ENCODE results near the gene HBM. TPM values are rescaled to one million over a fixed set of nuclear protein-coding genes. Genes with fewer than 3 reads are reported as not detected.
"Not testable (repeated sequence)": the region's sequence is repeated elsewhere in the genome, so short reads cannot be mapped to it uniquely, and the experiment has no call there.

Gene HBM
- total RNA-seq, 2 donors from 2014 or later, result not detected

DNA sequence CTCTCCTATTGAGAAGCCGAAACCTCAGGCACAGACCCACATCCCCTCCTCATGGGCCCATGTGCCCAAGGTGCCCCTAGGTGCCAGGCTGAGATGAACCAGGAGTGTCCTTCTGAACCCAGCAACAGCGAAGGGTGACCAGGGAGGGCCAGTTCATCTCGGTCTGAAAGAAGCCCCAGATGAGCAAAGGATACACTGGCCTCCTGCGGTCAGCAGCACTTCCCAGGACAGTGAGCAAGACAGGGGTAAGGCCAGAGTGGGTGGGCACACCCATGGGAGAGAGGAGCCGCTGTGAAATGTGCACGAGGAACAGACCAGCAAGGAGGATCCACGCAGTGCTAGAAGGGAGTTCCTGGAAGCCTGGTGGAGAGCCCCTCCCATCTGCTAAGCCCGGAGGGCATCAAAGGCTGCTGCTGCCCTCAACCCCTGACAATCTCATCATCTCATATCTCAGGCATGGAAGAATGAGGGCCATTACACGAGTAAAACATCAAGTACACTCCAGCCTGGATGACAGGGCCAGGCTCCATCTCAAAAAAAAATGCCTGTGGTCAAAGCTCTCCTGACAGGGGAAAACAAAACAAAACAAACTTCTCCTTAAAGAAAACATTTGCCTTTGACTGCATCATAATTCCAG lies 16.6 kb upstream of the HBM start:
- H3K9ac ChIP-seq (ENCODE audit: extremely low read depth, low read length, poor library complexity, severe bottlenecking), result no peak overlapping the region
- 63 to 74% methylated on average over 8 to 9 of the region's 9 CpGs for WGBS, 2 experiments (ENCODE audit: insufficient coverage in 1 of 2, insufficient read length in 1 of 2)
- H3K27ac Mint-ChIP-seq, result no peak overlapping the region
- no peak overlapping the region for H3K4me3 Mint-ChIP-seq
- H3K27ac ChIP-seq (ENCODE audit: low read depth, low read length), result no peak overlapping the region
- H3K4me1 ChIP-seq (ENCODE audit: control insufficient read depth, insufficient read depth, low read length), result no peaks in the 10 kb centered on the region
- no peaks in the 10 kb centered on the region for H3K36me3 Mint-ChIP-seq (ENCODE audit: low read depth)
- H3K27me3 Mint-ChIP-seq (ENCODE audit: insufficient read depth), result peaks cover 49% of the 10 kb centered on the region
- DNase-seq, result no peak
- no peaks in the 10 kb centered on the region for H3K4me1 Mint-ChIP-seq
- peaks cover 43% of the 10 kb centered on the region for H3K27me3 ChIP-seq (ENCODE audit: control insufficient read depth, insufficient read depth, low read length, poor library complexity, severe bottlenecking)
- H3K36me3 ChIP-seq (ENCODE audit: control insufficient read depth, insufficient read depth, low read length), result no peaks in the 10 kb centered on the region
- no peaks in the 10 kb centered on the region for H3K9me3 ChIP-seq (ENCODE audit: control insufficient read depth, low read length)
- H3K9me3 Mint-ChIP-seq, result no peaks in the 10 kb centered on the region
- H3K4me3 ChIP-seq (ENCODE audit: low read length), result no peak overlapping the region
- TF ChIP-seq, protein P1, sequence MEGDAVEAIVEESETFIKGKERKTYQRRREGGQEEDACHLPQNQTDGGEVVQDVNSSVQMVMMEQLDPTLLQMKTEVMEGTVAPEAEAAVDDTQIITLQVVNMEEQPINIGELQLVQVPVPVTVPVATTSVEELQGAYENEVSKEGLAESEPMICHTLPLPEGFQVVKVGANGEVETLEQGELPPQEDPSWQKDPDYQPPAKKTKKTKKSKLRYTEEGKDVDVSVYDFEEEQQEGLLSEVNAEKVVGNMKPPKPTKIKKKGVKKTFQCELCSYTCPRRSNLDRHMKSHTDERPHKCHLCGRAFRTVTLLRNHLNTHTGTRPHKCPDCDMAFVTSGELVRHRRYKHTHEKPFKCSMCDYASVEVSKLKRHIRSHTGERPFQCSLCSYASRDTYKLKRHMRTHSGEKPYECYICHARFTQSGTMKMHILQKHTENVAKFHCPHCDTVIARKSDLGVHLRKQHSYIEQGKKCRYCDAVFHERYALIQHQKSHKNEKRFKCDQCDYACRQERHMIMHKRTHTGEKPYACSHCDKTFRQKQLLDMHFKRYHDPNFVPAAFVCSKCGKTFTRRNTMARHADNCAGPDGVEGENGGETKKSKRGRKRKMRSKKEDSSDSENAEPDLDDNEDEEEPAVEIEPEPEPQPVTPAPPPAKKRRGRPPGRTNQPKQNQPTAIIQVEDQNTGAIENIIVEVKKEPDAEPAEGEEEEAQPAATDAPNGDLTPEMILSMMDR (conservative IDR thresholded peaks at IDR 0.05), result no peak

DNA sequence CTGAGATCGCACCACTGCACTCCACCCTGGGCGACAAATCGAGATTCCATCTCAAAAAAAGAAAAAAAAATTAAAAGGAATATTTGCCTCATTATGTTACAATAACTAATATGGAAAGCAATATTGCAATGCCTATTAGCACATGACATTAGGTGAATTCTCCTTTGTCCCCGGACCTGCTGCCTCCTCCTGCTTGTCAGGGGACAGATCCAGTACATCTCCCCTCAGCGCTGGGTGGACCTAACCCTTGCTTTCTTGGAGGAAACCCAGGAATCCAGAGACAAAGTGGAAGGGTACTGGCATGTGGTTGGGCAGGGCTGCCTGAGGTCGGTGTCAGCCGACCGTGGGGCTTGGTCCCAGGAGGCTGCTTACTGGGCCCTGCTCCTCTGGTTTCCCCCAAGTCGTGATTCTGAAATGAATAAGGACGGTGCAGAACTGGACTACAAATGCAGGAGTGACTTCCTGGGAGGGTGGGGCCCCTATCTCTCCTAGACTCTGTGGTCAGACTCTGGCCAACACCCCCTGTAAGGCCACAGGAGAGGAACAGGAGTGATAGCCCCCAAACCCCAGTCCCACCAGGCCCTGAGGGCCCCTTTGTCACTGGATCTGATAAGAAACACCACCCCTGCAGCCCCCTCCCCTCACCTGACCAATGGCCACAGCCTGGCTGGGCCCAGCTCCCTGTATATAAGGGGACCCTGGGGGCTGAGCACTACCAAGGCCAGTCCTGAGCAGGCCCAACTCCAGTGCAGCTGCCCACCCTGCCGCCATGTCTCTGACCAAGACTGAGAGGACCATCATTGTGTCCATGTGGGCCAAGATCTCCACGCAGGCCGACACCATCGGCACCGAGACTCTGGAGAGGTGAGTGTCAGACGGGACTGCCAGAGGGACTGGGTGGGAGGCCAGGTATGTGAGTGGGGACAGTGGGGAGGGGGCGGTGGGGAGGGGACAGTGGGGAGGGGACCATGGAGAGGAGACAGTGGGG lies 13.3 kb upstream of the HBM start, which contains the start of gene HBZ:
TSS of gene HBZ (plus strand) at position 504 of the 988 bp plus-strand sequence. CDS start at position 770, 266 bp downstream.
- Histone ChIP-seq H3K27ac (ENCODE audit: low read depth, low read length) (no peak within 1 kb of the TSS), H3K9me3 (ENCODE audit: control insufficient read depth, low read length) (no peaks in the 10 kb centered on the region), H3K36me3 (ENCODE audit: control insufficient read depth, insufficient read depth, low read length) (no peaks in the 10 kb centered on the region), H3K27me3 (ENCODE audit: control insufficient read depth, insufficient read depth, low read length, poor library complexity, severe bottlenecking) (peaks cover 76% of the 10 kb centered on the region), H3K4me1 (ENCODE audit: control insufficient read depth, insufficient read depth, low read length) (no peaks in the 10 kb centered on the region), H3K9ac (ENCODE audit: extremely low read depth, low read length, poor library complexity, severe bottlenecking) (no peak within 1 kb of the TSS), H3K4me3 (ENCODE audit: low read length) (no peak within 1 kb of the TSS)
- DNase-seq, result no peak
- H3K4me1 Mint-ChIP-seq, result peaks cover 5% of the 10 kb centered on the region
- TF ChIP-seq, protein P1 (conservative IDR thresholded peaks at IDR 0.05), result no peak
- no peaks in the 10 kb centered on the region for H3K36me3 Mint-ChIP-seq (ENCODE audit: low read depth)
- no peak within 1 kb of the TSS for H3K27ac Mint-ChIP-seq
- peaks cover 75% of the 10 kb centered on the region for H3K27me3 Mint-ChIP-seq (ENCODE audit: insufficient read depth)
- no peak within 1 kb of the TSS for H3K4me3 Mint-ChIP-seq
- 89 to 92% methylated on average over 10 to 17 of the region's 17 CpGs for WGBS, 2 experiments (ENCODE audit: insufficient coverage in 1 of 2, insufficient read length in 1 of 2)
- H3K9me3 Mint-ChIP-seq, result peaks cover 2% of the 10 kb centered on the region

DNA sequence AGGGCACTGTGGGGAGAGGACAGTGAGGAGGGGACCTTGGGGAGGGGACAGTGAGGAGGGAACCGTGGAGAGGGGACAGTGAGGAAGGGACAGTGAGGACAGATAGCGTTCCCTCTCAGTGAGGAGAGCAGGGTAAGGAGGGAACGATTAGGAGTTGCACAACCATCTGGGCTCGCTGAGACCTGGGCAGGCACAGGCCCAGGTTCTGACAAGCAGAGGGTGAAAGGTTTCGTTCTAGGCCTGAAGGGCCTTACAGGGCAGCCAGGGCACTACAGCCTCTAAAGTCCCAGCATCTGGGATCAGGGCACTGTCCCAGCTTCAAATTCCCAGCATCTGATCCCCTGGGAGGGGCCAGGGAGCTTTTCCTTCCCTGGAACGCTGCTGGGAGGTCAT lies 12.7 kb upstream of the HBM start:
- not testable (repeated sequence) for H3K4me1 ChIP-seq (ENCODE audit: control insufficient read depth, insufficient read depth, low read length); H3K27ac ChIP-seq (ENCODE audit: low read depth, low read length); DNase-seq; H3K4me1 Mint-ChIP-seq; H3K9me3 Mint-ChIP-seq; H3K4me3 Mint-ChIP-seq; H3K36me3 Mint-ChIP-seq (ENCODE audit: low read depth); H3K27ac Mint-ChIP-seq; H3K9ac ChIP-seq (ENCODE audit: extremely low read depth, low read length, poor library complexity, severe bottlenecking); H3K9me3 ChIP-seq (ENCODE audit: control insufficient read depth, low read length); H3K36me3 ChIP-seq (ENCODE audit: control insufficient read depth, insufficient read depth, low read length); H3K4me3 ChIP-seq (ENCODE audit: low read length)
- H3K27me3 Mint-ChIP-seq (ENCODE audit: insufficient read depth), result peaks cover 82% of the 10 kb centered on the region
- 50 to 88% methylated on average over 1 to 2 of the region's 6 CpGs for WGBS, 2 experiments (ENCODE audit: insufficient coverage in 1 of 2, insufficient read length in 1 of 2)
- peaks cover 82% of the 10 kb centered on the region for H3K27me3 ChIP-seq (ENCODE audit: control insufficient read depth, insufficient read depth, low read length, poor library complexity, severe bottlenecking)

DNA sequence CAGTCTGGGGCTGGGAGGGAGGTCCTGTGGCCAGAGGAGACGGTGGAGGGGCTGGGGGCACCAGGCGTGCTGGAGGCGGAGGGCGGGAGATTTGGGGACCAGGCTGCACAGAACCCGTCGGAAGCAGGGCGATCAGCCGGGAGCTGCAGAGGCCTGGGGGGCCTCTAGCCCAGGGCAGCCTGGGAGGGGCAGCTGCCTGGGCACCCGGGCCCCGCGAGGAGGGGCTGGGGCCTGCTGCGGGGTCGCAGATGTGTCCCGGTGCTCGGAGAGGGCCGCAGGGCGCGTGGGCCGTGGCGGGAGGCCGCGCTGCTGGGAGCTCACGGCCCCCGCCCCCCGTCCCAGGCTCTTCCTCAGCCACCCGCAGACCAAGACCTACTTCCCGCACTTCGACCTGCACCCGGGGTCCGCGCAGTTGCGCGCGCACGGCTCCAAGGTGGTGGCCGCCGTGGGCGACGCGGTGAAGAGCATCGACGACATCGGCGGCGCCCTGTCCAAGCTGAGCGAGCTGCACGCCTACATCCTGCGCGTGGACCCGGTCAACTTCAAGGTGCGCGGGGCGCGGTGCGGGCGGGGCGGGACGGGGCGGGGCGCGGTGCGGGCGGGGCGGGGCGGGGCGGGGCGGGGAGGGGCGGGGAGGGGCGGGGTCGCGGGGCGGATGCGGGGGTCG lies 12.1 kb upstream of the HBM start:
- not testable (repeated sequence) for H3K27ac Mint-ChIP-seq; H3K4me1 ChIP-seq (ENCODE audit: control insufficient read depth, insufficient read depth, low read length); H3K4me3 ChIP-seq (ENCODE audit: low read length); H3K9me3 Mint-ChIP-seq; H3K27ac ChIP-seq (ENCODE audit: low read depth, low read length); H3K9me3 ChIP-seq (ENCODE audit: control insufficient read depth, low read length); H3K36me3 Mint-ChIP-seq (ENCODE audit: low read depth); H3K9ac ChIP-seq (ENCODE audit: extremely low read depth, low read length, poor library complexity, severe bottlenecking); DNase-seq; H3K4me1 Mint-ChIP-seq; H3K36me3 ChIP-seq (ENCODE audit: control insufficient read depth, insufficient read depth, low read length)
- peaks cover 83% of the 10 kb centered on the region for H3K27me3 ChIP-seq (ENCODE audit: control insufficient read depth, insufficient read depth, low read length, poor library complexity, severe bottlenecking)
- Mint-ChIP-seq H3K27me3 (ENCODE audit: insufficient read depth) (peaks cover 81% of the 10 kb centered on the region), H3K4me3 (peak overlapping the region; percentile 57)
- no CpG with 5 or more reads among the region's 74 CpGs for WGBS, 2 experiments (ENCODE audit: insufficient coverage in 1 of 2, insufficient read length in 1 of 2)
